MCF 10A (cell line): ENCODE data around the gene PTBP3. TPM values are rescaled to one million over a fixed set of nuclear protein-coding genes. Genes with fewer than 3 reads are reported as not detected.

ENCODE experiments used
- BruUV-seq: library from RNA; stranded (reverse); fragments of 400-500 nt; replicated peaks from 2 replicates; lab custom pipeline; 2021; lab: Mats Ljungman, UMichigan
- CTCF ChIA-PET: fragments of 300-600 bp; sonication (Branson Sonifier 250); formaldehyde crosslinking; extraction: SDS; loops from one replicate; lab custom pipeline; 2021; ENCODE audit warnings: antibody characterized with exemption, inconsistent platforms; lab: Yijun Ruan, JAX
- POLR2A ChIA-PET: fragments of 300-600, 350-650 bp; sonication (Branson Sonifier 250); formaldehyde crosslinking; extraction: SDS; loops from one replicate; lab custom pipeline; 2020; ENCODE audit warnings: antibody characterized with exemption, inconsistent platforms; lab: Yijun Ruan, JAX
- DNase-seq: peaks from one replicate; pipeline ENCODE4 v3.0.0-alpha.2; 2018; ENCODE audit not compliant: unreplicated experiment
- H3K27ac Mint-ChIP-seq: one replicate; pipeline ENCODE4 v1.8.0; 2022; ENCODE audit warnings: mild to moderate bottlenecking, low read depth, mixed read lengths; ENCODE audit not compliant: unreplicated experiment
- H3K27me3 Mint-ChIP-seq: one replicate; pipeline ENCODE4 v1.8.0; 2022; ENCODE audit warnings: mixed read lengths; ENCODE audit not compliant: insufficient read depth, unreplicated experiment
- H3K36me3 Mint-ChIP-seq: one replicate; pipeline ENCODE4 v1.8.0; 2022; ENCODE audit warnings: mild to moderate bottlenecking, moderate library complexity, mixed read lengths; ENCODE audit not compliant: insufficient read depth, unreplicated experiment
- H3K4me1 Mint-ChIP-seq: one replicate; pipeline ENCODE4 v1.8.0; 2022; ENCODE audit warnings: mixed read lengths; ENCODE audit not compliant: insufficient read depth, unreplicated experiment
- H3K4me3 Mint-ChIP-seq: one replicate; pipeline ENCODE4 v1.8.0; 2022; ENCODE audit warnings: mild to moderate bottlenecking, moderate library complexity, mixed read lengths; ENCODE audit not compliant: unreplicated experiment
- H3K9me3 Mint-ChIP-seq: one replicate; pipeline ENCODE4 v1.8.0; 2022; ENCODE audit warnings: mixed read lengths; ENCODE audit not compliant: unreplicated experiment
- CTCF ChIP-seq: fragments of 200-600 bp; IDR thresholded peaks from one replicate; pipeline ENCODE4 v1.8.0; 2022; ENCODE audit warnings: antibody characterized with exemption, mild to moderate bottlenecking; ENCODE audit not compliant: unreplicated experiment
- intact Hi-C: fragments of 100-400 bp; cut with micrococcal nuclease; formaldehyde crosslinking; loops from 2 replicates; pipeline ENCODE4 v1.14.1; 2022
- total RNA-seq: library from RNA; stranded (reverse); gene quantifications from 2 replicates; pipeline ENCODE4 v1.2.3, GENCODE V29; 2022

The PTBP3 gene
- total RNA-seq, 1 experiment from 2014 or later = 79.2 TPM

DNA sequence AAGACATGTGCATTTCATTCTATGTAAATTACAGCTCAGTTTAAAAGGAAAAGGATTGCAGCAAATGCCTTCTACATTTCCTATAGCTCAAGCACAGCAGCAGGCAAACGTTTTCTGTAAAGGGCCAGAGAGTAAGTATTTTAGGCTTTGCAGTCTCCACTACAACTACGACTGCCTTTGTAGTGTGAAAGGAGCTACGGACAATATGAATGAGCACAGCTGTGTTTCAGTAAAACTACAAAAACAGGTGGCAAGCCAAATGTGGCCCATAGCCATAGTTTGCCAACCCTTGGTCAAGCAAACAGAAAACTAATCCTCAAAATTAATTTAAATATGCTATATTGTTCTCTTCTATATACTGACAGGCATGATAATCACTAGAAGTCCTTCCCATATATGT lies 7.2 kb downstream of the PTBP3 start:
- Mint-ChIP-seq H3K27ac (no peak overlapping the region), H3K4me1 (peaks cover 44% of the 10 kb centered on the region), H3K36me3 (peaks cover 6% of the 10 kb centered on the region), H3K9me3 (no peaks in the 10 kb centered on the region), H3K27me3 (no peaks in the 10 kb centered on the region), H3K4me3 (no peak overlapping the region)
- BruUV-seq = no TSS peak
- intact Hi-C loops = no loop called here
- DNase-seq = no peak
- ChIA-PET POLR2A (interaction anchor here (0.6 to 2.2 kb wide), 5 partner anchors 9 to 313 kb away, joined by 3 to 6 read pairs (median 5); partner anchors contain the start of gene HSDL2), CTCF (interaction anchor here (0.5 to 1.0 kb wide), 2 partner anchors 120 to 213 kb away, joined by 4 read pairs; no protein-coding TSS in a partner anchor)
- no peak for TF ChIP-seq CTCF

DNA sequence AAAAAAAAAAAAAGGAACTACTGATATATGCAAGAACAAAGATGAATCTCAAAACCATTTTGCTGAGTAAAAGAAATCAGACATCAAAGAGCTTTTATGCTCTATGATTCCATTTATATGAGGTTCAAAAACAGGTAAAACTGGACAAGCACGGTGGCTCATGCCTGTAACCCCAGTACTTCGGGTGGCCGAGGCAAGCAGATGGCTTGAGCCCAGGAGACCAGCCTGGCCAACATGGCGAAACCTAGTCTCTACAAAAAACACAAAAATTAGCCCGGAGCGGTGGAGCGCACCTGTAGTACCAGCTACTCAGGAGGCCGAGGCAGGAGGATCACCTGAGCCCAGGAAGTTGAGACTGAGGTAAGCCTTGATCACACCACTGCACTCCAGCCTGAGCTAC lies 7.8 kb downstream of the PTBP3 start:
- peaks cover 44% of the 10 kb centered on the region for H3K4me1 Mint-ChIP-seq
- H3K9me3 Mint-ChIP-seq = no peaks in the 10 kb centered on the region
- ChIA-PET CTCF (interaction anchor here (0.5 to 0.8 kb wide), 2 partner anchors 12 to 119 kb away, joined by 4 to 5 read pairs; no protein-coding TSS in a partner anchor), POLR2A (interaction anchor here (0.6 to 2.2 kb wide), 6 partner anchors 9 to 934 kb away, joined by 3 to 6 read pairs (median 4); partner anchors contain the start of gene HSDL2)
- no peaks in the 10 kb centered on the region for H3K27me3 Mint-ChIP-seq
- H3K27ac Mint-ChIP-seq = peak overlapping the region; percentile 67
- BruUV-seq = no TSS peak
- H3K4me3 Mint-ChIP-seq = no peak overlapping the region
- DNase-seq = no peak
- no peak for TF ChIP-seq CTCF
- intact Hi-C loops = no loop called here
- peaks cover 6% of the 10 kb centered on the region for H3K36me3 Mint-ChIP-seq

GRCh38 chr9:112325127-112325526 lies 8.3 kb downstream of the PTBP3 start:
- Mint-ChIP-seq H3K36me3 (peaks cover 6% of the 10 kb centered on the region), H3K4me3 (no peak overlapping the region), H3K4me1 (peaks cover 39% of the 10 kb centered on the region), H3K27ac (peak overlapping the region; percentile 67), H3K27me3 (no peaks in the 10 kb centered on the region), H3K9me3 (no peaks in the 10 kb centered on the region)
- CTCF ChIA-PET = interaction anchor here (0.6 to 1.0 kb wide), 4 partner anchors 9 to 15 kb away, joined by 3 to 5 read pairs (median 4); partner anchors contain the start of gene PTBP3
- no peak for TF ChIP-seq CTCF
- BruUV-seq = no TSS peak
- POLR2A ChIA-PET = interaction anchor here (0.6 to 2.2 kb wide), 5 partner anchors 9 to 934 kb away, joined by 3 to 6 read pairs (median 5); partner anchors contain the start of gene HSDL2
- intact Hi-C loops = no loop called here
- DNase-seq = peak; percentile 44

- TF ChIP-seq CTCF = no peak
- no TSS peak for BruUV-seq
- peak overlapping the region; percentile 67 for H3K27ac Mint-ChIP-seq
- intact Hi-C loops = no loop called here
- H3K9me3 Mint-ChIP-seq = no peaks in the 10 kb centered on the region
- no peaks in the 10 kb centered on the region for H3K27me3 Mint-ChIP-seq
- H3K4me1 Mint-ChIP-seq = peaks cover 33% of the 10 kb centered on the region
- peak overlapping the region; percentile 43 for H3K4me3 Mint-ChIP-seq
- H3K36me3 Mint-ChIP-seq = peaks cover 6% of the 10 kb centered on the region
- DNase-seq = no peak
- POLR2A ChIA-PET = interaction anchor here (0.8 to 6.0 kb wide), 4 partner anchors 9 to 210 kb away, joined by 3 to 50 read pairs (median 4); partner anchors contain the start of gene PTBP3
- CTCF ChIA-PET = interaction anchor here (0.6 to 0.7 kb wide), 2 partner anchors 543 to 1209 kb away, joined by 3 to 4 read pairs; no protein-coding TSS in a partner anchor
These were observed 10.0 kb downstream of the PTBP3 start for GRCh38 chr9:112323378-112323854.
